Measurements from ENCODE around the gene CD180.

The CD180 gene

DNA sequence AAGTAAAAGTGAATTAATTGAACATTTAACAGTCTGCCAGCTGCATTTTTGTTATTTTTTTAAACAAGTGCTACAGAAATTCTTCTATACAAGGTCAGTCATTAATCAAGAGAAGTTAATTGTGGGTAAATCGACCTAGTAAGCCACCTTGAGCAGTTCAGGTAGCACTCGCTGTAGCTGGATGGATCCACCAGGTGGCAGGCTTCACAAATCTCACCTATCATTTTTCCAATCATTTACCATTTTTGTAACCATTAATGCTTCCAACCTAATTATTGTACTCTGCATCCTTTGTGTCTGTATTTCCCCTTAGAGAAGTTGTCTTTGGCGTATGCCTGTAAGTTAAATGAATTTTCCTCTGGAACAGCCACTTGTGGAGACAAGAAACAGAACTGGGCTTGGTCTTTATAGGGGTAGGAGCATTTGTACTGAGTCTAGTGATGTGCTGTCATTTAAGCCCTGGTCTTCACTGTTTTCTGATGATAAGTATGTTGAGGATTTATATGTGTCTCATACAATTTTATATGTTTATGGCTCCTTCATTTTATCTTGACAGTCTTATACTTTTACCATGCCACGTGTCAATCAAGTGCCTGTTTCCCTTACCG is 39.5 kb downstream of the CD180 start:
- DNase-seq: no peak

DNA sequence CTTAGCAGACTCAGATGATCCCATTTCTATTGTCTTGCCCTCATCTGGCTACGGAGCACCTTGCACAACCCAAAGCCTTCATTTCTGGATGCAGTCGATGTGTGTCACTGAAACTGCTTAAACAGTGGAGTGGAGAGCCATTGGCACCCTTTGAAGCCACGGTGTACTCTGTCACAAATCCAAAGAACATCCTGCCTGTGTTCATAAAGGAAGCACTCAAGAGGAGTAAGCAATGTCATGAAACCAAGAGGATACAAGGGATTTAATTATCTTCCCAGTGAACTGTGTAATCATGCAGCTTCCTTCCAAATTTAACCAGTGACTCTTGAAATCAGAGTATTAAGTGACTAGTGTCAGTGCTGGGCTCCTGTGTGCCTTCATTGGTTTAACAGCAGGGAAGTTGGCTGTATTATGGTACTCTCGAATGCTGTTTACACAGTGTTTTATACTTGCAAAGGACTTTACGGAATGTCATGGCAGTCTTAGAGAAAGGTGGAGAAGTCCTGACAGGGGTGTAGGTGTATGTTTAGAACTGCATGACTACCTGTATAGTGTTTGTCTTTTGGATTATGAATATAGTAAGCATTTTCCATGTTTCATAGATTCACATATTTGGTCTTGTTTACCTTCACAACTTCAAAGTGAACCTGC is 41.9 kb downstream of the CD180 start:
- no peak for DNase-seq

DNA sequence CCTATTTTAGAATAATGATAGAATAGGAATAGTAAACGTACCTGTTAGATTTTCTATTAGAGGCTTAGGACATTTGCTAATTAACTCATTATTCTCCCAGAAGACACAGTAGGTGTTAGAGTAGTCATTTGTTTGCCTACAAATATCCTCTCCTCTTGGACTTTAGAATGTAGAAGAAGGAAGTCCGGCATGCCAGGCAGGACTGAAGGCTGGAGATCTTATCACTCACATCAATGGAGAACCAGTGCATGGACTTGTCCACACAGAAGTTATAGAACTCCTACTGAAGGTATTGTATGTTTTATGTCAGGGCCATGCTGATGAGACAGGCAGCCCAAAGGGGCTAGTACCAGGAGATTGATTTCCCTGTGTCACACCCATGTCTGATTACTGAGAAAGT is 43.3 kb downstream of the CD180 start:
- no peak for DNase-seq

DNA sequence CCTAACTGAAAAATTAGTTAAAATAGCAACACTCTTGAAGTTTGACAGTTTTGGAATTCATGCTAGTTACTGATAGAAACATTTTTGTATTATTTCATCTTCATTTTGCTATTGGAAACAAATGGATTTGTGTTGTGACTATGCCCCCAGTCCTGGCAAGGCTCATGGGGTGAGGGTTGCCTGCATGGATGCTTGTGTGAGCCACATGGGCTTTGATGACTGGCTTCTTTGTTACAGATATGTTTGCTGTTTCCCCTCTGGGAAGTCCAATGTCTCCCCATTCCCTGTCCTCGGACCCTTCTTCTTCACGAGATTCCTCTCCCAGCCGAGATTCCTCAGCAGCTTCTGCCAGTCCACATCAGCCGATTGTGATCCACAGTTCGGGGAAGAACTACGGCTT is 44.2 kb downstream of the CD180 start:
- no peak for DNase-seq

DNA sequence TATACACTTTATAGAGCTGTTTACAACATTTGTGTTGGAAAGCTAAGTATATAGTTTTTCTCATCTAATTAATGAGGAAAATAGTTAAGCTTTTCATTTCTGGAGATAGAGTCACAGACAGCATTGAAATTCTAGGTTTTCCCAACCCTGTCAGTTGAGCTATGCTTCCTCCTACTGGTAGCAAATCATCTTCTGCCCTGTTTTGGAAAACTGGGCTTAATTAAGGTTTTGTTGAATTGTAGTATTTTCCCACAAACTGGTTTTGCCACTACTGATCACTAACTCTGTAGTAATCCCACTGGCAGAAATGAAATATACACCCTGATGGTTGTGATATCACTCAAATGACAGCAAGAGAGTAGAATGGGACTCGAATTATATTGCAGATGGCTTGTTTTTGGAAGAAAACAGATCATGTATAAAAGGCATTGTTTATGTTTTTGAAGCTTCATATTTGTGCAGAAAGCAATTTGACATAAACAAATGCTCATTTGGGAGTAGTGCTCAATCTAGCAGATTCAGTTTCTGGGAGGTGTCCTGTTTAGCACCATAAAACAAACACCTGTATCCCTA is 46.6 kb downstream of the CD180 start:
- DNase-seq: no peak

DNA sequence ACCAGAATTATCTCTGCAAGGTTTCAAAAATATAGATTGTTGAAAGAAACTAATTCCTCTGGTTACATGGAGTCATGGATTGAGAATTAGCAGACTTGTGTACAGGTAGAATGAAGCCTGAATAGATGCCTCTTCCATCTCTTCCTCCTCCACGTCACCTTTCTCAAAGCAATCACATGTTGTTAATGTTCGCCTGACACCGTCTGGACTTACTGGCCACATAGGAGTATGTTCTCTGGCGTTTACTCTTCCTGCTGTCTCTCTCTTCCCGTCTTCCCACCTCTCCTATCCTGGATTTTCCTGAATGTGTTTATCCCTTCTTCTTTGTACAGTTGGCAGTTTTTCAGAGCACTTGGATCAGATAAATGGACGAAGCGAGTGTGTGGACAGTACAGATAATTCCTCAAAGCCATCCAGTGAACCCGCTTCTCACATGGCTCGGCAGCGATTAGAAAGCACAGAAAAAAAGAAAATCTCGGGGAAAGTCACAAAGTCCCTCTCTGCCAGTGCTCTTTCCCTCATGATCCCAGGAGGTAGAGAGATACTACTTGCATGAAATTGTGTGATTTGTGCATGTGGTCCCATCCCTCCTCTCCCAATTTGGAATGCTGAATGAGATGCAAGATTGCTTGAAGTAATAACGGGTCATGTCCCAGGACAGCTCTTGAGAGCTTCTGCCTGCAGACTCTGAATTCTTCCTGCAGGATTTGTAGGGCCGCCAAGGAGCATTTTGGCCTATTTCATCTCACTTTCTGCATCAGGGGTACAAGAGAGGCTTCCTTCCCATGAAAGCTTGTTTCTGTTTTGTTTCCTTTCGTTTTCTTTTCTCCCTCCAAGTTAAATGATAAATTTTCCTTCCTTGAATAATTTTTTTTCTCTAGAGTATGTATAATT is 47.3 kb downstream of the CD180 start:
- DNase-seq: no peak

DNA sequence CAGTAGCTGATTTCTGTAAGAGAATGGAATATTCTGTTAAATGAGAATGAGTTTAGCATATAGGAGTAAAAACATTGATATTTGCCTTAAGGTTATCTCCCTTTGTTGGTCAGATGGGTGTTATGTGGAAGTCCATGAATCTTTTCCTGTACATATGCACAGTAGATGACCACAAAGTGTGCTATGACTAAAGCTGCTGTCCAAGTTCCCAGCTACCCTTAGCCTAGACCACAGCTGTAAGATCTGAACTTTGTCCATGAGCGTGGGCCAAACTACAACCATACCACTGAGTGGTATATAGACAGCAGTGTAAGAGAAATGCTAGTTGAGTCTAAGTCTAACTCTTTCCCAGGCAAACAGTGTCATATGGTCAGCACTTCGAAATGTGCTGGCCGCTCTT is 48.8 kb downstream of the CD180 start:
- no peak for DNase-seq

DNA sequence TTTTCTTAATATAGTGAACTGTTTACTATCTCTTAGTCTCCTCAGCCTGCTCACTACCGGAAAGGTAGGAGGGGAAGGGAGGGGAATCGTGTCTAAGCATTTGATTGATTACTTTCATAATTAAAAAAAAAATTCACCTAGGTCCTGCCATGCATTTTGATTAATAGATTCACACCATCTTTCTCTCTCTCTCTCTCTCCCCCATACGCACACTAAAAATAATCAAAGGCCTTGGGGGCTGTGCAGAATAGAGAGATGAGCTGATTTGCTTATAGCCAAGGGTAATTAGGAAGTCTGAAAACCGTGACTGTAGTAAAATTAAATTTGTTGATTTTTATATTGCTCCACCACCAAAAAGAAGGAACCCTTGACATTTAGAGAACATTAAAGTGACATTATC is 49.6 kb downstream of the CD180 start:
- no peak for DNase-seq

DNA sequence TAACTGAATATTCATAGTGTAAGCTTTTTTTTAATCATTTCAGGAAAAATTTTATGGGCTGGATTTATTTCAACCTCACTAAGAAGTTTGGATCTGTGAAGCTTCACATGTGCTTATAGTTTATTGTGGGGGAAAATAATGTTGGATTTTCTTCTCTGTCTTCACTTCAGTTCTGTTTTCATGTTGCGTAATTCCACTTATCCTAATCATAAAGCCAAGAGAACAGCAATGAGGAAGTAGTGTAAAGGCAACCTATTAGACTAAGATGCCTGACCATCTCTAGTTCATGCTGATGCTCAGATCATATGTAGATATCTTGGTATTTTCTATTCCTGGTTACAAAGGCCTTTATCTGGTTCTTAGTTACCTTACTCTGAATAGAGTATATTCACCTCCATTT is 50.0 kb downstream of the CD180 start:
- no peak for DNase-seq

DNA sequence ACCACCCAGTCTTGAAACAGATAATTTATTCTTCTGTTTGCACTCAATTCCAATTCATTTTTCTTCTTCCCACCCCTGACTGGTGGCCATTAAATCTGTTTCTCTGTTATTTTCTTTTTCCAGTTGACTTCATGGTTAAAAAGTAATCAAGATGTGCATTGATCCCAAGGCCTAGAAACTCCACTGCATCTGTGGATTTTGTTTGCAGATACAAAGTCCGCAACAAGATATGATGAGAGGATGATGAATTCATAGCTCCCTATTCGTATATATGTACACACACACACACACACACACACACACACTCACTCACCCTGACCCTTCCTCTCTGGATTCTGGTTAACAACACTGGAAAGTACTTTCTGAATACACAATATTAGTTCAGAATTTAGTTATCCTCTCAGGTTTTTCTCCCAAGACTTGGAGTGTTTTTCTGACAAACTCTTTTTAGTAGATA is 52.4 kb downstream of the CD180 start:
- no peak for DNase-seq

DNA sequence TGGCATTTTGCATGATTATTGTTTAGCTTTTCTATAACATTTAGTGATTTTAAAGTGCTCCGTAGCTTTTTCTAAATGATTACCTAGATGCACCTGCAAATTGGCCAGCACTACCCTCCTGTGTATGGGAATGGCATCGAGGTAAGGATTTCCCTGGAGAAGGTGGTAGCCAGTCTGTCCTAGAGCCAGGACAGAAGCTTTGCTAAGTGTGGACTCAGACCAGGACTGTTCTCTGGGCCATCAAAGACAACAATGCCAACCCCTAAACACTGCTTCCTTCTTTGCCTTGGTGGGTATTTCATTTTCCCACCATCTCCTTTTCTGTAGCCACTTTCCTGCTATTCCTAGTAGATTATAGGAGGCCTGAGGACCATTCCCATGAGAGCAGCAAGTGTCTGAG is 53.0 kb downstream of the CD180 start:
- DNase-seq: no peak

DNA sequence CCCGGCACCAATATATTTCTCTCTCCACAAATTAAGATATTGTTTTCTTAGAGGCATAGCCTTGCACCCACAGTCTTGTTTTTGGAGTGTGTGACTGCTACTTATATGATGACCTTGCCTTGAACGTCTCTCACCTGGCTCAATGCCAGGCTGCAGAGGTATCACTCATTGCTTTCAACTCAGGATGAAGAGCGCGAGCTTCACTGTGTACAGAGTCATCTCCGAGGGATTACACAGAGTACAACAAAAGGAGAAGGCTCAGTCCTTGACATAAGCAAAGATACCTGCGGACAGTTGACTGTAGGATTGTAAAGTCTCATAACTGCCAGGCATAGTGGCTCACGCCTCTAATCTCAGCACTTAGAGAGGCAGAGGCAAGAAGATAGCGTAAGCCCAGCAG is 53.8 kb downstream of the CD180 start:
- no peak for DNase-seq

DNA sequence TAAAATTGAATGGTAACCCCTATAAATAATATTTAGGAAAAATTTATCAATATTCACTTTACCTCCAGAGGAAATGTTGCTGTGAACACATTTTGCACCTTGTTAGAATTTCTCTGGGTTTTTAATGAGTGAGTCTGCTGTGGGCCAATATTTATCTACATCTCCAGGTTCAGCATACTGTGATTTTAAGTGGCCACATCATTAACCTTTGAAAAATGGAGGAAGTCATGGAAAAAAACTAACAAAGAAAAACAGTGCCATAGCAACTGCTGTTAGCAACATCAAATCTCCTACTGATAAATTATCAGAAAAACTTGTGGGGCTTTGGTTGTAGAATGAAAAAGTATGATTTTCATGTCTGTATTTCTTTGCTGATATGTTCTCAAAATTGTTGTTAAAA is 55.0 kb downstream of the CD180 start:
- DNase-seq: no peak

DNA sequence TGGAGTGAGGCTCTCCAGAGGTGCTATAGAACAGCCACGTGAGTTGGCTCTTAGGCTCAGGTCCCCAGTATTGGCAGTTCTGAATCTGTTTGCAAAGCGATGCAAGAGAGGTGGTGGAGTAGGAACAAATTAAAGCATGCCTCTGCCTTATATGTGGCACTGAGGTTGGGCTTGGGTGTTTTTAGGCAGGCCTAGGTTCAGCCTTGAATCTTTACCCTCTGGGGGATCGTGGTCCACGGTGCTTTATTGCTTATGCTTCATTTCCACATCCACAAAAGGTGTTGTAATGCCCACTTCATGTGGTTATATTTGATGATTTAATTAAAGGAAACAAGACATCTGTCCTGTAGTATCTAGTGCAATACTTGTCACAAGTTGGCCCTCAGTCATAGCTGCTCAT is 56.2 kb downstream of the CD180 start:
- DNase-seq: no peak

DNA sequence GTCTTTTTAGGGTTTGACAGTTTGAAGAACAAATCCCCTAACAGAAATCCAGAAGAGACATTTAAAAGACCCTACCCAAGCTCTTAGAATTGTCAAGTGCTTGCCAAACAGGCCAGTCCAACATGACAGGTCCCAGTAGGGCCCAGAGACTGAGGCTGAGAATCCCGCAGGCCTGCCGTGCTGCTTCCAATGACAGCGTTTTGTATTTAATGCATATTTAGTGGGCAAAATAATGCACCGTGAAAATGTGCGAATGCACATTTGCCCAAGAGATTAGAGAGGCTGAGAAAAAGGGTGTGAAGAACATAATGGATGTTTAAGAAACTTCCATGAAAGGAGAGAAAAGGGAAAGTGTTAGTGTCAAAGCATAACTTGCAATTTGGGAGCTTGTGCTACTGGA is 57.6 kb downstream of the CD180 start:
- DNase-seq: no peak

DNA sequence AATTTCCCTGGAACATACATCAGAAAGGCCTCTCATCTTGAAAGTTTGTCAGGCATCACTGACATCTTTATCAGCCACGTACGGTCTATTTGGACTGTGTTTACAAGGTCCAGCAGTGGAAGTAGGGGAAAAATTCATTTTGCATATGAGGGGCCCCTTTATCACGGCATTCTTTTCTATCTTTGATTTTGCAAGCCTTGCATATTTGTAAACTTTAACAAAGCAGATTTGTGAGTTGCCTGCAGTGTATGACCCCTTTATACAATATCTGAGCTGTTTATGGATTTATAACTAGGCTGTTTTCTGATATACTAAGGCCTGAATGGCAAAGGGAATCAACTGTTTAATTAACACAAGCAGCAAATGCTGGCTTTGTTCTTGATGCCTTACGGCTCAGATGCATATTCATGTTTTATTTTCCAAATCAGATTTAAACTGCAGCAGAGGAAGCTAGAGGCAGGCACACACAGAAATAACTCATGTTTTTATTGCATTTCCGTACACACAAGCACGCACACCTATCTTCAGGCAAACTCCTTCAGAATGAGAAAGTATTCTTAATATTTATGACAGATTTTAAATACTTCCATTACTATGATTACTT is 61.1 kb downstream of the CD180 start:
- no peak for DNase-seq

DNA sequence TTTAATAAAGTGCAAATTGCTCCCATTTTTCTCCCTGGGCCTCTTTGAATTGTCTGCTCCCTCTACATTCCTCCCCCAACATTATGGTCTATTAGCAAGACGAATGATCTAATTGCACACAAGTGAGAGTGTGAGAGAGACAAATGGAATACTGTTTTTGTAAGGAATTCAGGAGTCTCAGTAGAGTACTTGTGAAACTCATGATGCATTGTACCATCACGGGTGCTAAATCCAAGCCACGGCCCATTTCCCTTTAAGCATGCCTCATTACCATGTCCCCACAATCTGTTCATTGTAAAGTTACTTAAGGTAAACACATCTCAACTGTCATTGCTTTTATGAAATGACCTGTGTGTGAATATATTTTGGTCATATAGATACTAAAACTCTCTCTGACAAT is 62.8 kb downstream of the CD180 start:
- no peak for DNase-seq

DNA sequence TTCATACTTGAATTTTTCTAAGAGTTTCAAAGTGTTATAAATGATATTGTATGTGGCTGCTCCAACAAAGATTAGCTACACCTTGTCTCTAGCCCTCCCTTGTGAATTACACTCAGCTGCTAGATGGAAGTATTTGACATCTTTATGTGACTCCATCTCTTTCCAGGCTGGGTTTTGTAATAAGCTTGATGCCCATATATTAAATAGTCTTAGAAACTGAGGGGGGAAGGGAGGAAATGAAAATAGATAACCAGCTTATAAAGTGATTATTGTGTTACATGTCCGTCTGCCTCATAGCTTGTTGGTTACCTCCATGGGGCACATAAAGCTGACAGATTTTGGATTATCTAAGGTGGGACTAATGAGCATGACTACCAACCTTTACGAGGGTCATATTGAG is 63.4 kb downstream of the CD180 start:
- no peak for DNase-seq

DNA sequence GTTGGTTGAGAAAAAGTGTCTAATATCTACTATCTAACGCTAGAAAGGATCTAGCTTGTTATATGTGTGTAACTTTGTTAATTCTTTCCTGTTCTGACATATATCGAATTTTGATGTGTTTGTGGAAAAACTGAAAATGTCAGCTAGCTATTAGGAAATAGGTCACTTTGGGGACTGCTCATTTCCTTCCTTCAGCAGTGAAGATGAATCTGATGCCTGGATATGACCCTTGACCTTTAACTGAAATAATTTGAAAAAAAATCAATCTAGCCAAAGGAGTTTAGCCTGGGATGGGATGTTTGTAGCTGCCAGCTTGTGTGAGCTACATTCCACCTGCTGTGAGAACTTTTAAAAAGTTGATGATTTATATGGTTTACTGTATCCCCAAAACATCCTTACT is 66.8 kb downstream of the CD180 start:
- no peak for DNase-seq

Measured in GOT3 (cell line).